ENCODE measurements around the gene DLG1. TPM values are rescaled to one million over a fixed set of nuclear protein-coding genes. Genes with fewer than 3 reads are reported as not detected.

The DLG1 gene
- polyA plus RNA-seq, 1 donor from 2014 or later = 43.9 TPM

DNA sequence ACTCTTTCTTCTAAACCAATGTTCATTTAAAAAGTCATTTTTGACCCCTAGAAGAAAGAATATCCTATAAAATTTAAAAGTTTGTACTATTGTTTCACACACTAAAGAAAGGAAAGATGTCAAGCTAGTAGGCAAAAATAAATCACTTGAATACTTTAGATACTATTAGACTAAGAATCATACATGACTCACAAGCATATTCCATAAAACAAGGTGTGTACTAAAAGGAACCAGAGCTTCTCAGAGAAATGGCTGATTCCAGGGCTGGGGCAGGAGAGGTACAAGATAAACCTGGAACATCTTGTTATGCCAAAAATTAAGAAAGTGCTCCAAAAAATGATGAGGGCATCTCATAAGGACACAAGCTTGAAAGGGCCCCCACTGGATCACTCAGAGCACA is 8.7 kb downstream of the DLG1 start:
- Histone ChIP-seq H2AFZ (ENCODE audit: low read depth, low read length) (no peak overlapping the region), H3K27ac (ENCODE audit: low read length) (no peak overlapping the region)

DNA sequence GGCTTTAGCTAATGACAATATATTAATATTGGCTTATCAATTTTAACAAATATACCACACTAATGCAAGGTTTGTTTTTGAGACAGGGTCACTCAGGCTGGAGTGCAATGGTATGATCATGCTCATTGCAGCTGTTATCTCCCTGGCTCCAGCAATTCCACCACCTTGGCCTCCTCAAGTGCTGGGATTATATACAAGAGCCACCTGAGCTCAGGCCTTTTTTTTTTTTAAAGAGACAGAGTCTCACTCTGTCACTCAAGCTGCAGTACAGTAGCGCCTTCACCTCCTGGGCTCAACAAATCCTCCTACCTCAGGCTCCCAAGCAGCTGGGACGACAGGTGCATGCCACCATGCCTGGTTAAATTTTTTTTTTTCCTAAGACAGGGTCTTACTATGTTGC is 11.7 kb downstream of the DLG1 start:
- TF ChIP-seq EP300 (conservative IDR thresholded peaks at IDR 0.05; ENCODE audit: poor library complexity, severe bottlenecking) = no peak
- Histone ChIP-seq H3K79me2 (replicated peaks; ENCODE audit: insufficient read depth, low read length) (peaks cover 6% of the 10 kb centered on the region), H3K27ac (ENCODE audit: low read length) (no peak overlapping the region), H3F3A (ENCODE audit: insufficient read depth, low read length, poor library complexity, severe bottlenecking) (no peaks in the 10 kb centered on the region), H3K36me3 (ENCODE audit: insufficient read depth, low read length) (no peaks in the 10 kb centered on the region), H2AFZ (ENCODE audit: low read depth, low read length) (no peak overlapping the region), H3K9me2 (ENCODE audit: insufficient read depth, low read length) (no peaks in the 10 kb centered on the region), H3K4me2 (ENCODE audit: low read length) (no peak overlapping the region), H3K4me3 (ENCODE audit: low read length) (no peak overlapping the region), H3K27me3 (ENCODE audit: insufficient read depth, low read depth, low read length) (no peaks in the 10 kb centered on the region), H3K9ac (ENCODE audit: low read length) (no peak overlapping the region), H3K9me3 (ENCODE audit: low read length) (no peaks in the 10 kb centered on the region), H4K20me1 (ENCODE audit: insufficient read depth) (no peaks in the 10 kb centered on the region)

More for the DNA sequence above, 8.7 kb downstream of the DLG1 start:
- TF ChIP-seq RAD21 (conservative IDR thresholded peaks at IDR 0.05) (no peak), EP300 (conservative IDR thresholded peaks at IDR 0.05; ENCODE audit: poor library complexity, severe bottlenecking) (no peak), POLR2AphosphoS5 (IDR thresholded peaks at IDR 0.05) (no peak), TAF1 (IDR thresholded peaks at IDR 0.05; ENCODE audit: low read depth) (no peak), EZH2 (IDR thresholded peaks at IDR 0.05; ENCODE audit: borderline replicate concordance, insufficient read depth, low read length, poor library complexity, severe bottlenecking) (no peak)
- peaks cover 28% of the 10 kb centered on the region for H3K79me2 ChIP-seq (replicated peaks; ENCODE audit: insufficient read depth, low read length)
- no peak overlapping the region for H3K4me3 ChIP-seq (ENCODE audit: low read length)
- no peaks in the 10 kb centered on the region for H3K9me3 ChIP-seq (ENCODE audit: low read length)
- H3F3A ChIP-seq (ENCODE audit: insufficient read depth, low read length, poor library complexity, severe bottlenecking) = no peaks in the 10 kb centered on the region
- H3K9me2 ChIP-seq (ENCODE audit: insufficient read depth, low read length) = no peaks in the 10 kb centered on the region
- no peak overlapping the region for H3K9ac ChIP-seq (ENCODE audit: low read length)
- H4K20me1 ChIP-seq (ENCODE audit: insufficient read depth) = no peaks in the 10 kb centered on the region
- no peaks in the 10 kb centered on the region for H3K27me3 ChIP-seq (ENCODE audit: insufficient read depth, low read depth, low read length)
- H3K36me3 ChIP-seq (ENCODE audit: insufficient read depth, low read length) = no peaks in the 10 kb centered on the region
- H3K4me2 ChIP-seq (ENCODE audit: low read length) = no peak overlapping the region

DNA sequence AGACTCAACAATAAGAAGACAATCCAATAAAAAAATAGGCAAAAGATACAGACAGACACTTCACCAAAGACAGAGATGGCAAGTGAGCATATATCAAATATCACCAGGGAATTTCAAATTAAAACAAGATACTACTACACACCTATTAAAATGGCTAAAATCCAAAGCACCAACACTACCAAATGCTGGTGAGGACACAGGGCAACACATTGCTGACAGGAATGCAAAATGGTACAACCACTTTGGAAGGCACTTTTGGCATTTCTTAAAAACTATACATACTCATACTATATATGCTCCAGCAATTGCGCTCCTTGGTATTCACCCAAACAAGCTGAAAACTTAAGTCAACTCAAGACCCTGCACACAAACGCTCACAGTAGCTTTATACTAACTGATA is 12.9 kb downstream of the DLG1 start:
- Histone ChIP-seq H3K9me2 (ENCODE audit: insufficient read depth, low read length) (no peaks in the 10 kb centered on the region), H4K20me1 (ENCODE audit: insufficient read depth) (no peaks in the 10 kb centered on the region), H3K79me2 (replicated peaks; ENCODE audit: insufficient read depth, low read length) (peaks cover 6% of the 10 kb centered on the region), H3K4me3 (ENCODE audit: low read length) (no peak overlapping the region), H3K27ac (ENCODE audit: low read length) (no peak overlapping the region), H3K4me2 (ENCODE audit: low read length) (no peak overlapping the region), H3K9ac (ENCODE audit: low read length) (no peak overlapping the region), H3K27me3 (ENCODE audit: insufficient read depth, low read depth, low read length) (no peaks in the 10 kb centered on the region), H3F3A (ENCODE audit: insufficient read depth, low read length, poor library complexity, severe bottlenecking) (no peaks in the 10 kb centered on the region), H3K9me3 (ENCODE audit: low read length) (no peaks in the 10 kb centered on the region), H2AFZ (ENCODE audit: low read depth, low read length) (no peak overlapping the region), H3K36me3 (ENCODE audit: insufficient read depth, low read length) (no peaks in the 10 kb centered on the region)
- TF ChIP-seq, protein P1, sequence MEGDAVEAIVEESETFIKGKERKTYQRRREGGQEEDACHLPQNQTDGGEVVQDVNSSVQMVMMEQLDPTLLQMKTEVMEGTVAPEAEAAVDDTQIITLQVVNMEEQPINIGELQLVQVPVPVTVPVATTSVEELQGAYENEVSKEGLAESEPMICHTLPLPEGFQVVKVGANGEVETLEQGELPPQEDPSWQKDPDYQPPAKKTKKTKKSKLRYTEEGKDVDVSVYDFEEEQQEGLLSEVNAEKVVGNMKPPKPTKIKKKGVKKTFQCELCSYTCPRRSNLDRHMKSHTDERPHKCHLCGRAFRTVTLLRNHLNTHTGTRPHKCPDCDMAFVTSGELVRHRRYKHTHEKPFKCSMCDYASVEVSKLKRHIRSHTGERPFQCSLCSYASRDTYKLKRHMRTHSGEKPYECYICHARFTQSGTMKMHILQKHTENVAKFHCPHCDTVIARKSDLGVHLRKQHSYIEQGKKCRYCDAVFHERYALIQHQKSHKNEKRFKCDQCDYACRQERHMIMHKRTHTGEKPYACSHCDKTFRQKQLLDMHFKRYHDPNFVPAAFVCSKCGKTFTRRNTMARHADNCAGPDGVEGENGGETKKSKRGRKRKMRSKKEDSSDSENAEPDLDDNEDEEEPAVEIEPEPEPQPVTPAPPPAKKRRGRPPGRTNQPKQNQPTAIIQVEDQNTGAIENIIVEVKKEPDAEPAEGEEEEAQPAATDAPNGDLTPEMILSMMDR (IDR thresholded peaks at IDR 0.05; ENCODE audit: poor library complexity, severe bottlenecking) = no peak
- TF ChIP-seq EZH2 (IDR thresholded peaks at IDR 0.05; ENCODE audit: borderline replicate concordance, insufficient read depth, low read length, poor library complexity, severe bottlenecking) (no peak), POLR2AphosphoS5 (IDR thresholded peaks at IDR 0.05) (no peak), TAF1 (IDR thresholded peaks at IDR 0.05; ENCODE audit: low read depth) (no peak), SMC3 (conservative IDR thresholded peaks at IDR 0.05; ENCODE audit: poor library complexity) (no peak)
- TF ChIP-seq, protein P2, sequence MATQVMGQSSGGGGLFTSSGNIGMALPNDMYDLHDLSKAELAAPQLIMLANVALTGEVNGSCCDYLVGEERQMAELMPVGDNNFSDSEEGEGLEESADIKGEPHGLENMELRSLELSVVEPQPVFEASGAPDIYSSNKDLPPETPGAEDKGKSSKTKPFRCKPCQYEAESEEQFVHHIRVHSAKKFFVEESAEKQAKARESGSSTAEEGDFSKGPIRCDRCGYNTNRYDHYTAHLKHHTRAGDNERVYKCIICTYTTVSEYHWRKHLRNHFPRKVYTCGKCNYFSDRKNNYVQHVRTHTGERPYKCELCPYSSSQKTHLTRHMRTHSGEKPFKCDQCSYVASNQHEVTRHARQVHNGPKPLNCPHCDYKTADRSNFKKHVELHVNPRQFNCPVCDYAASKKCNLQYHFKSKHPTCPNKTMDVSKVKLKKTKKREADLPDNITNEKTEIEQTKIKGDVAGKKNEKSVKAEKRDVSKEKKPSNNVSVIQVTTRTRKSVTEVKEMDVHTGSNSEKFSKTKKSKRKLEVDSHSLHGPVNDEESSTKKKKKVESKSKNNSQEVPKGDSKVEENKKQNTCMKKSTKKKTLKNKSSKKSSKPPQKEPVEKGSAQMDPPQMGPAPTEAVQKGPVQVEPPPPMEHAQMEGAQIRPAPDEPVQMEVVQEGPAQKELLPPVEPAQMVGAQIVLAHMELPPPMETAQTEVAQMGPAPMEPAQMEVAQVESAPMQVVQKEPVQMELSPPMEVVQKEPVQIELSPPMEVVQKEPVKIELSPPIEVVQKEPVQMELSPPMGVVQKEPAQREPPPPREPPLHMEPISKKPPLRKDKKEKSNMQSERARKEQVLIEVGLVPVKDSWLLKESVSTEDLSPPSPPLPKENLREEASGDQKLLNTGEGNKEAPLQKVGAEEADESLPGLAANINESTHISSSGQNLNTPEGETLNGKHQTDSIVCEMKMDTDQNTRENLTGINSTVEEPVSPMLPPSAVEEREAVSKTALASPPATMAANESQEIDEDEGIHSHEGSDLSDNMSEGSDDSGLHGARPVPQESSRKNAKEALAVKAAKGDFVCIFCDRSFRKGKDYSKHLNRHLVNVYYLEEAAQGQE (IDR thresholded peaks at IDR 0.05; ENCODE audit: borderline replicate concordance) = no peak

Measured in neural cell (in vitro differentiated cells).